ES-I3 (cell line): Measurements from ENCODE around the gene LHX5.

Source experiments
- H3K36me3 ChIP-seq: 2 replicates; pipeline ENCODE4 v1.6.1; 2013; ENCODE audit warnings: mild to moderate bottlenecking, low read length, control low read depth, moderate library complexity; ENCODE audit not compliant: insufficient read depth
- H3K4me1 ChIP-seq: 2 replicates; pipeline ENCODE4 v1.6.1; 2013; ENCODE audit warnings: mild to moderate bottlenecking, control low read depth, low read length; ENCODE audit not compliant: insufficient read depth
- H3K9ac ChIP-seq: 2 replicates; pipeline ENCODE4 v1.6.1; 2013; ENCODE audit warnings: low read depth, mild to moderate bottlenecking, low read length, moderate library complexity
- H3K9me3 ChIP-seq: 2 replicates; pipeline ENCODE4 v1.6.1; 2013; ENCODE audit warnings: mild to moderate bottlenecking, low read length, moderate library complexity; ENCODE audit not compliant: control insufficient read depth, insufficient read depth

Gene LHX5

GRCh38 chr12:113428482-113428881 is 43.2 kb downstream of the LHX5 start:
- H3K9me3 ChIP-seq = no peaks in the 10 kb centered on the region
- H3K4me1 ChIP-seq = no peaks in the 10 kb centered on the region
- H3K36me3 ChIP-seq = no peaks in the 10 kb centered on the region
- no peak overlapping the region for H3K9ac ChIP-seq

- peaks cover 3% of the 10 kb centered on the region; the same call in 1 of the 2 replicates for H3K4me1 ChIP-seq
- no peaks in the 10 kb centered on the region for H3K9me3 ChIP-seq
- no peak overlapping the region for H3K9ac ChIP-seq
- no peaks in the 10 kb centered on the region for H3K36me3 ChIP-seq
Observed at GRCh38 chr12:113427882-113428281, 43.8 kb downstream of the LHX5 start.

- H3K9me3 ChIP-seq = no peaks in the 10 kb centered on the region
- no peaks in the 10 kb centered on the region for H3K36me3 ChIP-seq
Observed at GRCh38 chr12:113425960-113426453, 45.7 kb downstream of the LHX5 start.

GRCh38 chr12:113424915-113425823 is 46.5 kb downstream of the LHX5 start:
- Histone ChIP-seq H3K4me1 (peaks cover 11% of the 10 kb centered on the region; the same call in 1 of the 2 replicates), H3K9ac (peak overlapping the region; percentile 40; the same call in 1 of the 2 replicates), H3K36me3 (no peaks in the 10 kb centered on the region), H3K9me3 (no peaks in the 10 kb centered on the region)

More at GRCh38 chr12:113425960-113426453, 45.7 kb downstream of the LHX5 start:
- Histone ChIP-seq H3K9ac (peak overlapping the region; percentile 40; the same call in 1 of the 2 replicates), H3K4me1 (peaks cover 11% of the 10 kb centered on the region; the same call in 1 of the 2 replicates)

- Histone ChIP-seq H3K9me3 (no peaks in the 10 kb centered on the region), H3K9ac (no peak overlapping the region), H3K36me3 (no peaks in the 10 kb centered on the region), H3K4me1 (peaks cover 11% of the 10 kb centered on the region; the same call in 1 of the 2 replicates)
Observed at GRCh38 chr12:113424456-113424855, 47.2 kb downstream of the LHX5 start.

GRCh38 chr12:113422886-113423669 is 48.6 kb downstream of the LHX5 start:
- peaks cover 11% of the 10 kb centered on the region; the same call in 1 of the 2 replicates for H3K4me1 ChIP-seq
- H3K9me3 ChIP-seq = no peaks in the 10 kb centered on the region
- H3K9ac ChIP-seq = peak overlapping the region; percentile 49; the same call in 1 of the 2 replicates
- no peaks in the 10 kb centered on the region for H3K36me3 ChIP-seq

GRCh38 chr12:113422030-113422885 is 49.4 kb downstream of the LHX5 start, which contains the start of gene SDSL:
TSS of gene SDSL (plus strand) at chr12:113422380. CDS start at chr12:113427983, 5,603 bp downstream.
- Histone ChIP-seq H3K9ac (peak within 1 kb of the TSS; percentile 49), H3K9me3 (no peaks in the 10 kb centered on the region), H3K4me1 (peaks cover 11% of the 10 kb centered on the region; the same call in 1 of the 2 replicates), H3K36me3 (no peaks in the 10 kb centered on the region)

GRCh38 chr12:113420996-113421595 is 50.6 kb downstream of the LHX5 start:
- Histone ChIP-seq H3K9me3 (no peaks in the 10 kb centered on the region), H3K4me1 (peaks cover 13% of the 10 kb centered on the region; the same call in 1 of the 2 replicates), H3K9ac (no peak overlapping the region), H3K36me3 (no peaks in the 10 kb centered on the region)

GRCh38 chr12:113418213-113418879 is 53.3 kb downstream of the LHX5 start:
- H3K9ac ChIP-seq = no peak overlapping the region
- peaks cover 16% of the 10 kb centered on the region; the same call in 1 of the 2 replicates for H3K4me1 ChIP-seq
- no peaks in the 10 kb centered on the region for H3K9me3 ChIP-seq
- no peaks in the 10 kb centered on the region for H3K36me3 ChIP-seq

GRCh38 chr12:113416091-113416754 is 55.4 kb downstream of the LHX5 start:
- Histone ChIP-seq H3K9ac (no peak overlapping the region), H3K36me3 (no peaks in the 10 kb centered on the region), H3K9me3 (no peaks in the 10 kb centered on the region), H3K4me1 (peaks cover 5% of the 10 kb centered on the region; the same call in 1 of the 2 replicates)

- H3K9me3 ChIP-seq = no peaks in the 10 kb centered on the region
- H3K9ac ChIP-seq = no peak overlapping the region
- H3K4me1 ChIP-seq = peaks cover 5% of the 10 kb centered on the region; the same call in 1 of the 2 replicates
- H3K36me3 ChIP-seq = no peaks in the 10 kb centered on the region
Observed at GRCh38 chr12:113414519-113415038, 57.1 kb downstream of the LHX5 start.

- Histone ChIP-seq H3K9me3 (no peaks in the 10 kb centered on the region), H3K9ac (no peak overlapping the region), H3K36me3 (no peaks in the 10 kb centered on the region), H3K4me1 (peaks cover 5% of the 10 kb centered on the region; the same call in 1 of the 2 replicates)
Observed at GRCh38 chr12:113413488-113413939, 58.2 kb downstream of the LHX5 start.
